Measurements from ENCODE around the gene SPRR4. TPM values are rescaled to one million over a fixed set of nuclear protein-coding genes. Genes with fewer than 3 reads are reported as not detected.

The SPRR4 gene
- polyA plus RNA-seq, 5 donors = not detected

Other genes with a start within 250 kb of the SPRR4 start
- not detected for gene KPRP, start 212.6 kb upstream of the SPRR4 start, polyA plus RNA-seq (ENCODE audit: insufficient read depth in 1 of 5, insufficient read length in 5 of 5, low replicate concordance in 1 of 5)
- not detected for gene LCE1F, start 195.5 kb upstream of the SPRR4 start, polyA plus RNA-seq (ENCODE audit: insufficient read depth in 1 of 5, insufficient read length in 5 of 5, low replicate concordance in 1 of 5)
- not detected for gene LCE1E, start 184.4 kb upstream of the SPRR4 start, polyA plus RNA-seq (ENCODE audit: insufficient read depth in 1 of 5, insufficient read length in 5 of 5, low replicate concordance in 1 of 5)
- not detected for gene LCE1D, start 173.9 kb upstream of the SPRR4 start, polyA plus RNA-seq (ENCODE audit: insufficient read depth in 1 of 5, insufficient read length in 5 of 5, low replicate concordance in 1 of 5)
- gene LCE1C, start 164.0 kb upstream of the SPRR4 start, polyA plus RNA-seq (ENCODE audit: insufficient read depth in 1 of 5, insufficient read length in 5 of 5, low replicate concordance in 1 of 5) = not detected
- gene LCE1B, start 158.7 kb upstream of the SPRR4 start, polyA plus RNA-seq (ENCODE audit: insufficient read depth in 1 of 5, insufficient read length in 5 of 5, low replicate concordance in 1 of 5) = not detected
- not detected for gene LCE1A, start 143.2 kb upstream of the SPRR4 start, polyA plus RNA-seq (ENCODE audit: insufficient read depth in 1 of 5, insufficient read length in 5 of 5, low replicate concordance in 1 of 5)
- gene LCE6A, start 127.8 kb upstream of the SPRR4 start, polyA plus RNA-seq (ENCODE audit: insufficient read depth in 1 of 5, insufficient read length in 5 of 5, low replicate concordance in 1 of 5) = not detected
- gene LCE7A, start 110.7 kb upstream of the SPRR4 start, polyA plus RNA-seq (ENCODE audit: insufficient read depth in 1 of 5, insufficient read length in 5 of 5, low replicate concordance in 1 of 5) = not detected
- gene SMCP, start 92.3 kb upstream of the SPRR4 start, polyA plus RNA-seq (ENCODE audit: insufficient read depth in 1 of 5, insufficient read length in 5 of 5, low replicate concordance in 1 of 5) = not detected
- not detected for gene IVL, start 62.1 kb upstream of the SPRR4 start, polyA plus RNA-seq (ENCODE audit: insufficient read depth in 1 of 5, insufficient read length in 5 of 5, low replicate concordance in 1 of 5)
- gene SPRR5, start 23.4 kb upstream of the SPRR4 start, polyA plus RNA-seq (ENCODE audit: insufficient read depth in 1 of 5, insufficient read length in 5 of 5, low replicate concordance in 1 of 5) = not detected
- gene SPRR1A, start 13.4 kb downstream of the SPRR4 start, polyA plus RNA-seq (ENCODE audit: insufficient read depth in 1 of 5, insufficient read length in 5 of 5, low replicate concordance in 1 of 5) = not detected
- gene SPRR3, start 31.1 kb downstream of the SPRR4 start, polyA plus RNA-seq (ENCODE audit: insufficient read depth in 1 of 5, insufficient read length in 5 of 5, low replicate concordance in 1 of 5) = under 1 TPM in 3 of 5 donors, not detected in 2; 0.21 to 0.42 (median 0.27) TPM
- gene SPRR1B, start 60.6 kb downstream of the SPRR4 start, polyA plus RNA-seq (ENCODE audit: insufficient read depth in 1 of 5, insufficient read length in 5 of 5, low replicate concordance in 1 of 5) = not detected
- gene SPRR2D, start 70.5 kb downstream of the SPRR4 start, polyA plus RNA-seq (ENCODE audit: insufficient read depth in 1 of 5, insufficient read length in 5 of 5, low replicate concordance in 1 of 5) = not detected
- gene SPRR2A, start 86.9 kb downstream of the SPRR4 start, polyA plus RNA-seq (ENCODE audit: insufficient read depth in 1 of 5, insufficient read length in 5 of 5, low replicate concordance in 1 of 5) = not detected
- not detected for gene SPRR2B, start 101.0 kb downstream of the SPRR4 start, polyA plus RNA-seq (ENCODE audit: insufficient read depth in 1 of 5, insufficient read length in 5 of 5, low replicate concordance in 1 of 5)
- gene SPRR2E, start 123.9 kb downstream of the SPRR4 start, polyA plus RNA-seq (ENCODE audit: insufficient read depth in 1 of 5, insufficient read length in 5 of 5, low replicate concordance in 1 of 5) = not detected
- under 1 TPM in 3 of 5 donors, not detected in 2; 0.43 to 0.70 (median 0.64) TPM for gene SPRR2F, start 142.9 kb downstream of the SPRR4 start, polyA plus RNA-seq (ENCODE audit: insufficient read depth in 1 of 5, insufficient read length in 5 of 5, low replicate concordance in 1 of 5)
- not detected for gene SPRR2G, start 180.2 kb downstream of the SPRR4 start, polyA plus RNA-seq (ENCODE audit: insufficient read depth in 1 of 5, insufficient read length in 5 of 5, low replicate concordance in 1 of 5)
- not detected for gene LELP1, start 232.8 kb downstream of the SPRR4 start, polyA plus RNA-seq (ENCODE audit: insufficient read depth in 1 of 5, insufficient read length in 5 of 5, low replicate concordance in 1 of 5)
- gene PRR9, start 246.9 kb downstream of the SPRR4 start, polyA plus RNA-seq (ENCODE audit: insufficient read depth in 1 of 5, insufficient read length in 5 of 5, low replicate concordance in 1 of 5) = not detected